SHP77 (cell line): ENCODE results near the gene CDK1.

Experiments used
- DNase-seq, 2 experiments: peaks; one replicate each; lab custom pipeline; 2025; lab: John Stamatoyannopoulos, UW

CDK1 gene

GRCh38 chr10:60778971-60779796 lies 906 bp downstream of the CDK1 start:
- no peak for DNase-seq

DNA sequence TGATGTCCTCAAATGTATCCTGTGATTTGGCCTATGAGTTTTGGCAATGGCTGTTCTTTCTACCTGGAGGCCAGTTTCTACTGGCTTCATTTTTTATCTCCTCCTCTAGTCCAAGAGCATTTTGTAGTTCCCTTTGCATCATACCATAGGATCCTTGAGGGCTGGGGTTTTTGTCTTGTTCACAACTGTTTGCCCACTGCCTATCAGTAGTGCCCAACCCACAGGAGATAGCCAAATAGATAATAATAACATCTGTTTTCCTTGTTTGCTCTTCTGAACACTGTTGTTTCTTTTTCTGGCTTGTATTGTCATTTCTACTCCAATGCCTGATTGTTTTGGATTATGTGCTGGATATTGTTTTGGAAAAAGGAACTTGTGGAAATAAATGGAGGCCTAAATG lies 3.4 kb downstream of the CDK1 start:
- no peak for DNase-seq

- DNase-seq, result no peak
Observed at GRCh38 chr10:60784641-60785040, 6.4 kb downstream of the CDK1 start.

- DNase-seq, result no peak
Observed at GRCh38 chr10:60788544-60788943, 10.3 kb downstream of the CDK1 start.

DNA sequence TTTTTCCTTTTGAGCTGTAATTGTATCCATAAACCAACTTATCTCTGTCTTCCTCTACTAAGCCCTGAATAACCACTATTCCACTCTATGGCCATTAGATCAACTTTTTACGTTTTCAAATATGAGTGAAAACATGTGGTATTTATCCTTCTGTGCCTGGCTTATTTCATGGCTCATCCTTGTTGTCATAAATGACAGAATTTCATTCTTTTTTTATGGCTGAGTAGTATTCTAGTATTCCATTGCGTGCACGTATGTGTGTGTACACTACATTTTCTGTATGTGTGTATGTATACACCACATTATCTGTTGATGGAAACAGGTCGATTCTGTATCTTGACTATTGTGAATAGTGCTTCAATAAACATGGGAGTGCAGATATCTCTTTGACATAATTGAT lies 11.1 kb downstream of the CDK1 start:
- no peak for DNase-seq

DNA sequence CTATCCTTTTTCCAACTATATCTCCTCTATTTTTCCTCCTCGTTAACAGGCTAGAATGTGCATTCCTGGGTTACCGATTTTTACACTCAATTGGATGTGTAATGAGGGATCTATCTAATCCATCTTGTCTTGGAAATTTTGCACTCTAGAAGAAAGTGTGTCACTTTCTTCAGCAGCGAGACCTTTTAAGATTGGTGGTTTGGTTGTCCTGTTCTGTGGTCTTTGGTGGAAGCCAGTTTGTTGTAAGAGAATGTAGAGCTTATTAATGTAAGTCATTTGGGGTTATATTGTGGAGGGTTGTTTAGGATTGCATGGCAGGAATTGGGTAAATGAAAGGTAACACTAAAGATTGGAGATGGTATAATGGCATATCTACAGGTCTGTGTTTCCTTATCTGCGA lies 16.7 kb downstream of the CDK1 start:
- no peak for DNase-seq

GRCh38 chr10:60795465-60796202 lies 17.4 kb downstream of the CDK1 start:
- DNase-seq, result no peak

GRCh38 chr10:60796481-60796880 lies 18.2 kb downstream of the CDK1 start:
- DNase-seq, result no peak

GRCh38 chr10:60797200-60797599 lies 18.9 kb downstream of the CDK1 start:
- DNase-seq, result no peak

DNA sequence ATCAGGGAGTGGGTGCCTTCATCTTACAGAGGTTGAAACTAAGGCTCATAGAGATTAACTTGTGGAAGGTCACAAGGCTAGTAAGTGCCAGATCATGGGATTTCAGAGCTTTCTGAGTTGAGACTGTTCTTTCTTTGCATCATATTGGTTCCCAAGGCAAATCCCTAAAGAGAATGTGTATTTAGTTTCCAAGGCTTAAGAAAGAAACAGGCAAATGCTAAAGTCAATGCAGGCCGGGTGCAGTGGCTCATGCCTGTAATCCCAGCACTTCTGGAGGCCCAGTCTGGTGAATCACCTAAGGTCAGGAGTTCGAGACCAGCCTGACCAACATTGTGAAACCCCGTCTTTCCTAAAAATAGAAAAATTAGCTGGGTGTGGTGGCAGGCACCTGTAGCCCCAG lies 19.8 kb downstream of the CDK1 start:
- no peak for DNase-seq

- DNase-seq, result no peak
Observed at GRCh38 chr10:60798870-60799269, 20.6 kb downstream of the CDK1 start.

- DNase-seq, result no peak
Observed at GRCh38 chr10:60799971-60800650, 21.8 kb downstream of the CDK1 start.

DNA sequence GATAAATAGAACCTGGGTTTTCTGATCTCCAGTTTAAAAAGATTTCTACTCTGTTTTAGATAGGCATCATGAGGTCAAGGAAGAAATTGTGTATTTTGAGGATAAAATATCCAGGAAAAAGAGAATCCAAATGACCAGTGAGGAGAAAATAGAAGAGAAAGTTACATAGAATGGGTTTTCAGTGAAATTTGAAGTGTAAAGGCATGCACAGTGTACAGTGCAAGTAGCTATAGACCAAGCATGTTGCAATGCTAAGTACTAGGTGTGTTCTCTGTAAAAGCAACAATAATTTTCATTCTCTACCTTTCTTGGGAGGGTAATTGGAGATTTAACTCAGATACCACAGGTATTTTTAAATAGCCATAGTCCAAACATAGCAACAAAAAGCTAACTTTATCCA lies 22.6 kb downstream of the CDK1 start:
- DNase-seq, result no peak

- DNase-seq, result no peak
Observed at GRCh38 chr10:60801522-60801921, 23.2 kb downstream of the CDK1 start.

DNA sequence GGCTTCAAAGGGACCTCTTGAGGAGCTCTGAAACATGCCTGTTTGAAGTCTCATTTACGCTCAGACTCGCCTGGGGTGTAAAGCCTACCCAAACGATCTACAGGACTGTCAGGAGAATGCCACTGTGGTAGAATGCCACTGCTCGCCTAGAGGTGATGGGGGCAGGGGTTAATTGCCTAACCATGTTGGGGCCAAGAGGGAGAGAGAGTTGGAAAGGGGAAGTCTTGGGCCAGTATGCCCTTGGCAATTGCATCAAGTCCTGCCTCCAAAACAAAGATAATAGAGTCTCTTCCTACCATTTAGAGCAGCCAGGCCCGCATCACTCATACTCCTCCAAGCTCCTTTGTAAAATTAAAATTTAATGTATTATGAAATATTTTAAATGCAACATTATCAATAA lies 25.2 kb downstream of the CDK1 start:
- DNase-seq, result no peak

- DNase-seq, result no peak
Observed at GRCh38 chr10:60803865-60804264, 25.6 kb downstream of the CDK1 start.

DNA sequence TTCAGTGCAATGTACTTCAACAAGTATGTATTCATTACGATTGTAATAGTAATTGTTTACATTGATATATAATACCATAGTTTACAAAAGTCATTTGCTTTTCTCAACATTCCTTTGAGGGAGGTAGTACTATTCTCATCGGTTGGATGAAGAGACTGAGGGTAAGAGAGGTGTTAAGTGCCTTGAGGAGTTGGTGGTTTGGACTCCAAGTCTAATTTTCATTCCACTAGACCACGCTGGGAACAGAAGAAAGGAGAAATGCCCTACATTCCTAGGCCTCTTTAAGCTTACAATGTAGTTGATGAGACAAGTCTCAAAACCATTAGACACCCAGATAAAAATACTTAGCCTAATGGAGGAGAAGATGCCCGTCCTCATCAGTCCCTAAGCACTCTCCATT lies 28.6 kb downstream of the CDK1 start:
- DNase-seq, result no peak

- no peak for DNase-seq
Observed at GRCh38 chr10:60807499-60807898, 29.2 kb downstream of the CDK1 start.

DNA sequence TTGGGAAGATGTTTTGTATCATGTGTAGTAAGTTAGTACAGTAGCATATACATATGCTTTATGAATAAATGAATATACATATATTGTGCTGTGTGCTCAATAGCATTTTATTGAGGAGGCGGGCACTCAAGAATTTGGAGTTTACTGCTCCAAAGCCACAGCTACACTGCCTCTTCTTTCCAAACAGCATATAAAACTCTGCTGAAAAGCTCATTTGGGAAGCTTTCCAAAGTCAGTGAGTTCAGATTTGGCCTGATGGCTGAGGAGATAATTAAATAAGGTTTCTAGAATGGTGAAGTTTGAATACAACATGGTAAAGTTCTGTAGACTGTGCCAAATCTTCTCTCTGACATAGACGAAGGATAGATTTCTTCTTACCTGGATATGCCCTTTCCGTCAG lies 29.8 kb downstream of the CDK1 start:
- no peak for DNase-seq

DNA sequence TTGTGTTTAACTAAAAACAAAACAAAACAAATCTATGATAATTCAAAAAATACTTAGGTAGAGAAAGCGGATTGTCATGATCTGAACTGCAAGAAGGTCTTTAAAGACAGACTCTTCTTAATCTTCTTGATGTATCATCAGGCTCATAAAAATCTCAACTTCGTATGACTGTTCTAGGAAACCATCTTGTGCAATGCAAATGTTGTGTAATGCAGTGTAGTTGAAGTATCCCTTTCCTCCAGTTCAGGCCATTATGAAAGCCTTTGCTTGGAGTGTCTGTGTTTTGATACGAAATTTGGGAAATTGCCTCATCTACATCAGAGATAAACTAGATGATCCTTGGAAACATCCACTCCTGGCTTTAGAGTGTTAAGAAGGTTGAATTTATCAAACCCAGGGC lies 30.9 kb downstream of the CDK1 start:
- no peak for DNase-seq

GRCh38 chr10:60810437-60811182 lies 32.3 kb downstream of the CDK1 start:
- DNase-seq, result no peak
